H1 (cell line): Measurements from ENCODE around the gene USP24.

ENCODE experiments used
- ATF2 ChIP-seq: IDR thresholded peaks from 2 replicates; pipeline ENCODE4 v1.6.1; 2012; ENCODE audit warnings: low read length, inconsistent platforms
- BRCA1 ChIP-seq: IDR thresholded peaks from 2 replicates; pipeline ENCODE4 v1.6.1; 2012; ENCODE audit warnings: low read depth, low read length, improper control_type of control experiment
- CEBPB ChIP-seq: IDR thresholded peaks from 2 replicates; pipeline ENCODE4 v1.6.1; 2012; ENCODE audit warnings: low read depth, low read length
- CREB1 ChIP-seq: IDR thresholded peaks from 2 replicates; pipeline ENCODE4 v1.6.1; 2012; ENCODE audit warnings: inconsistent platforms
- GABPA ChIP-seq: IDR thresholded peaks from 2 replicates; pipeline ENCODE4 v1.6.1; 2011; ENCODE audit warnings: mild to moderate bottlenecking, low read length, moderate library complexity, borderline replicate concordance; ENCODE audit not compliant: insufficient read depth
- HDAC6 ChIP-seq: IDR thresholded peaks from one replicate; pipeline ENCODE4 v1.7.1; 2012; ENCODE audit warnings: low read depth, mild to moderate bottlenecking, inconsistent platforms, low read length, moderate library complexity
- JUND ChIP-seq: IDR thresholded peaks from 2 replicates; pipeline ENCODE4 v1.6.1; 2011; ENCODE audit warnings: mild to moderate bottlenecking, improper control_type of control experiment, low read length
- MAFK ChIP-seq: IDR thresholded peaks from 2 replicates; pipeline ENCODE4 v1.6.1; 2012; ENCODE audit warnings: low read depth, mild to moderate bottlenecking, improper control_type of control experiment, low read length
- POLR2A ChIP-seq, 2 experiments: IDR thresholded peaks; 1 replicate in 1 of 2; 2 replicates in 1 of 2; pipeline ENCODE4 v1.6.1; 2011; ENCODE audit warnings: low read depth in 2 of 2, low read length in 2 of 2, mild to moderate bottlenecking in 2 of 2; ENCODE audit errors: control extremely low read depth in 1 of 2
- POLR2AphosphoS5 ChIP-seq: IDR thresholded peaks from 2 replicates; pipeline ENCODE4 v1.6.1; 2011; ENCODE audit warnings: low read depth, low read length
- POU5F1 ChIP-seq: IDR thresholded peaks from 2 replicates; pipeline ENCODE4 v1.6.1; 2011; ENCODE audit warnings: low read depth, mild to moderate bottlenecking, low read length, moderate library complexity
- SP1 ChIP-seq: IDR thresholded peaks from 2 replicates; pipeline ENCODE4 v1.6.1; 2011; ENCODE audit warnings: low read depth, low read length
- YY1 ChIP-seq: IDR thresholded peaks from 2 replicates; pipeline ENCODE4 v1.6.1; 2011; ENCODE audit warnings: low read depth, mild to moderate bottlenecking, low read length
- TF ChIP-seq, protein P1 (sequence below), 3 experiments: IDR thresholded peaks; 1 replicate in 2 of 3; 2 replicates in 1 of 3; pipeline versions ENCODE4 v1.5.1 to v1.6.1; 2011; ENCODE audit warnings: low read length in 3 of 3, mild to moderate bottlenecking in 3 of 3, inconsistent platforms in 2 of 3, low read depth in 1 of 3, moderate library complexity in 1 of 3; ENCODE audit not compliant: insufficient read depth in 1 of 3; ENCODE audit errors: control extremely low read depth in 1 of 3

GRCh38 chr1:55179177-55179835 is 35.9 kb downstream of the USP24 start:
- TF ChIP-seq CREB1 (no peak), BRCA1 (no peak), YY1 (no peak), ATF2 (no peak), POLR2A (IDR thresholded peaks at IDR 0.05; ENCODE audit: control extremely low read depth in 1 of 2, low read depth in 2 of 2, low read length in 2 of 2) (no peak), POU5F1 (no peak), POLR2AphosphoS5 (no peak), JUND (no peak), MAFK (no peak), HDAC6 (no peak), CEBPB (no peak), GABPA (no peak), SP1 (no peak)
- TF ChIP-seq, protein P1, sequence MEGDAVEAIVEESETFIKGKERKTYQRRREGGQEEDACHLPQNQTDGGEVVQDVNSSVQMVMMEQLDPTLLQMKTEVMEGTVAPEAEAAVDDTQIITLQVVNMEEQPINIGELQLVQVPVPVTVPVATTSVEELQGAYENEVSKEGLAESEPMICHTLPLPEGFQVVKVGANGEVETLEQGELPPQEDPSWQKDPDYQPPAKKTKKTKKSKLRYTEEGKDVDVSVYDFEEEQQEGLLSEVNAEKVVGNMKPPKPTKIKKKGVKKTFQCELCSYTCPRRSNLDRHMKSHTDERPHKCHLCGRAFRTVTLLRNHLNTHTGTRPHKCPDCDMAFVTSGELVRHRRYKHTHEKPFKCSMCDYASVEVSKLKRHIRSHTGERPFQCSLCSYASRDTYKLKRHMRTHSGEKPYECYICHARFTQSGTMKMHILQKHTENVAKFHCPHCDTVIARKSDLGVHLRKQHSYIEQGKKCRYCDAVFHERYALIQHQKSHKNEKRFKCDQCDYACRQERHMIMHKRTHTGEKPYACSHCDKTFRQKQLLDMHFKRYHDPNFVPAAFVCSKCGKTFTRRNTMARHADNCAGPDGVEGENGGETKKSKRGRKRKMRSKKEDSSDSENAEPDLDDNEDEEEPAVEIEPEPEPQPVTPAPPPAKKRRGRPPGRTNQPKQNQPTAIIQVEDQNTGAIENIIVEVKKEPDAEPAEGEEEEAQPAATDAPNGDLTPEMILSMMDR (IDR thresholded peaks at IDR 0.05; ENCODE audit: control extremely low read depth in 1 of 3, insufficient read depth in 1 of 3, low read depth in 1 of 3, low read length in 3 of 3): no peak
